GM23338 (cell line): Measurements from ENCODE around the gene CTTN. TPM values are rescaled to one million over a fixed set of nuclear protein-coding genes. Genes with fewer than 3 reads are reported as not detected.

Experiments used
- ATAC-seq: fragments of 200-7000 bp; cut with Tn5 transposase; 3 replicates; pipeline ENCODE4 v1.9.1; 2020
- DNase-seq: peaks from one replicate; pipeline ENCODE4 v3.0.0-alpha.2; 2015; ENCODE audit warnings: low spot score
- H2AFZ ChIP-seq: fragments of 200-600 bp; sonication (generic); 2 replicates; pipeline ENCODE4 v1.8.0; 2016; ENCODE audit warnings: antibody characterized with exemption, mild to moderate bottlenecking, moderate library complexity
- H3F3A ChIP-seq: fragments of 200-600 bp; sonication (generic); replicated peaks from 2 replicates; pipeline ENCODE4 v1.8.0; 2017; ENCODE audit warnings: antibody characterized with exemption, mixed run types, low read depth
- H3K27ac ChIP-seq: fragments of 200-600 bp; sonication (generic); 2 replicates; pipeline ENCODE4 v1.6.1; 2016; ENCODE audit warnings: low read depth
- H3K27me3 ChIP-seq: fragments of 200-600 bp; sonication (generic); 2 replicates; pipeline ENCODE4 v1.8.0; 2016; ENCODE audit warnings: mild to moderate bottlenecking, mixed run types, moderate library complexity; ENCODE audit not compliant: insufficient read depth
- H3K36me3 ChIP-seq: fragments of 200-600 bp; sonication (generic); 2 replicates; pipeline ENCODE4 v1.8.0; 2016; ENCODE audit warnings: mild to moderate bottlenecking; ENCODE audit not compliant: insufficient read depth
- H3K4me1 ChIP-seq: fragments of 200-600 bp; sonication (generic); 2 replicates; pipeline ENCODE4 v1.8.0; 2016; ENCODE audit warnings: mild to moderate bottlenecking, moderate library complexity; ENCODE audit not compliant: insufficient read depth
- H3K4me2 ChIP-seq: fragments of 200-600 bp; sonication (generic); 2 replicates; pipeline ENCODE4 v1.7.1; 2017; ENCODE audit warnings: mixed run types
- H3K4me3 ChIP-seq: fragments of 200-600 bp; sonication (generic); 2 replicates; pipeline ENCODE4 v1.6.1; 2016; ENCODE audit warnings: mixed run types
- H3K79me2 ChIP-seq: fragments of 200-600 bp; sonication (generic); replicated peaks from 2 replicates; pipeline ENCODE4 v1.8.0; 2017; ENCODE audit warnings: mild to moderate bottlenecking; ENCODE audit not compliant: insufficient read depth
- H3K9me2 ChIP-seq: fragments of 200-600 bp; sonication (generic); 2 replicates; pipeline ENCODE4 v1.8.0; 2017; ENCODE audit not compliant: insufficient read depth
- H4K20me1 ChIP-seq: fragments of 200-600 bp; sonication (generic); replicated peaks from 2 replicates; pipeline ENCODE4 v1.8.0; 2017; ENCODE audit warnings: mild to moderate bottlenecking; ENCODE audit not compliant: insufficient read depth
- H3K27ac Mint-ChIP-seq: 2 replicates; pipeline ENCODE4 v1.8.0; 2020; ENCODE audit warnings: inconsistent platforms, mild to moderate bottlenecking, moderate library complexity, mixed read lengths
- H3K27me3 Mint-ChIP-seq: 3 replicates; pipeline ENCODE4 v1.8.0; 2022; ENCODE audit warnings: low read depth, mild to moderate bottlenecking, moderate library complexity, mixed read lengths, inconsistent platforms; ENCODE audit not compliant: insufficient read depth, poor library complexity
- H3K36me3 Mint-ChIP-seq: 3 replicates; pipeline ENCODE4 v1.8.0; 2021; ENCODE audit warnings: low read depth, mild to moderate bottlenecking, inconsistent platforms, moderate library complexity, mixed read lengths
- H3K4me1 Mint-ChIP-seq: 3 replicates; pipeline ENCODE4 v1.8.0; 2020; ENCODE audit warnings: mild to moderate bottlenecking, inconsistent platforms, mixed read lengths
- H3K4me3 Mint-ChIP-seq: 3 replicates; pipeline ENCODE4 v1.8.0; 2021; ENCODE audit warnings: moderate library complexity, mild to moderate bottlenecking, inconsistent platforms, mixed read lengths
- H3K9me3 Mint-ChIP-seq: 3 replicates; pipeline ENCODE4 v1.8.0; 2020; ENCODE audit warnings: moderate library complexity, mild to moderate bottlenecking, inconsistent platforms, mixed read lengths
- CREB1 ChIP-seq: fragments of 250-450 bp; sonication (Bioruptor Pico); IDR thresholded peaks from 2 replicates; pipeline ENCODE4 v1.5.0; 2020; ENCODE audit warnings: low read depth, mild to moderate bottlenecking, moderate library complexity
- EZH2 ChIP-seq: fragments of 200-600 bp; sonication (generic); IDR thresholded peaks from one replicate; pipeline ENCODE4 v1.8.0; 2017; ENCODE audit warnings: antibody characterized with exemption, mild to moderate bottlenecking, low read depth; ENCODE audit not compliant: unreplicated experiment
- EZH2phosphoT487 ChIP-seq: fragments of 200-600 bp; sonication (generic); IDR thresholded peaks from one replicate; pipeline ENCODE4 v1.8.1; 2018; ENCODE audit warnings: antibody characterized with exemption; ENCODE audit not compliant: unreplicated experiment
- JUNB ChIP-seq: IDR thresholded peaks from one replicate; pipeline ENCODE4 v1.6.1; 2016; ENCODE audit warnings: antibody characterized with exemption; ENCODE audit not compliant: unreplicated experiment
- NANOG ChIP-seq: IDR thresholded peaks from 2 replicates; pipeline ENCODE4 v1.6.1; 2016; ENCODE audit warnings: antibody characterized with exemption, borderline replicate concordance
- POLR2AphosphoS5 ChIP-seq: IDR thresholded peaks from 2 replicates; pipeline ENCODE4 v1.6.1; 2016; ENCODE audit warnings: antibody characterized with exemption, low read depth
- STAT1 ChIP-seq: IDR thresholded peaks from one replicate; pipeline ENCODE4 v1.6.1; 2016; ENCODE audit warnings: antibody characterized with exemption; ENCODE audit not compliant: unreplicated experiment
- ZNF114 ChIP-seq: fragments of 250-450 bp; sonication (Bioruptor Pico); IDR thresholded peaks from 2 replicates; pipeline ENCODE4 v1.5.0; 2020; ENCODE audit warnings: mild to moderate bottlenecking, moderate library complexity
- ZNF331 ChIP-seq: fragments of 250-450 bp; sonication (Bioruptor Pico); IDR thresholded peaks from 2 replicates; pipeline ENCODE4 v1.5.0; 2020; ENCODE audit warnings: low read depth, mild to moderate bottlenecking, moderate library complexity
- polyA plus RNA-seq: library from polyadenylated mRNA; unstranded; fragments of >200 nt; fragmentation: Nextera tagmentation; extraction: Ambion mirVana; gene quantifications from 2 replicates; pipeline ENCODE4 v1.2.1, GENCODE V29; 2016
- total RNA-seq: library from RNA; depleted of rRNA; stranded (reverse); fragments of >200 nt; shearing (Covaris generic); gene quantifications from 2 replicates; pipeline ENCODE4 v1.2.3, GENCODE V29; 2014
- TF ChIP-seq, protein P1 (sequence below): fragments of 250-450 bp; sonication (Bioruptor Pico); IDR thresholded peaks from 2 replicates; pipeline ENCODE4 v1.5.0; 2020; ENCODE audit warnings: mild to moderate bottlenecking, moderate library complexity
- TF ChIP-seq, protein P2 (sequence below), 2 experiments: fragments of 200-600 bp in 1 of 2; sonication (generic) in 1 of 2; conservative IDR thresholded peaks; 2 replicates each; pipeline versions ENCODE4 v1.5.1 to v1.6.1; 2016 to 2017; ENCODE audit warnings: antibody characterized with exemption in 2 of 2, low read depth in 2 of 2, mild to moderate bottlenecking in 2 of 2, moderate library complexity in 1 of 2
- TF ChIP-seq, protein P3 (sequence below): IDR thresholded peaks from 2 replicates; pipeline ENCODE4 v1.6.1; 2016; ENCODE audit warnings: antibody characterized with exemption

CTTN gene
- total and polyA plus RNA-seq, 2 experiments from 2014 or later, result 163 to 343 TPM

DNA sequence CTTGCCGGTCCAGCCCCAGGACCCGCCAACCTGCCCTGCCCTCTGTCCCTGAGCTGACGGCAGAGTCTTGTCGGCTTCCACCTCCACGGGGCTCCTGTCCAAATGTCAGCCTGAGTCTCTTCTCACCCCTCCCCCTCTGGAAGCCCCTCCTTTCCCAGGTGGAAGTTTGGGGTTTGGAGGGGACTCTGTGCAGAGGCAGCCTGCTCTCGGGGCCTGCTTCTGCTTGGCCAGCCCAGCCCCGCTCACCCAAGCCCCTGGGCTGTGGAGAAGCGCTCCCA lies 31.0 kb downstream of the CTTN start:
- H3K27me3 ChIP-seq, result no peaks in the 10 kb centered on the region
- H3K27ac ChIP-seq, result no peak overlapping the region
- H4K20me1 ChIP-seq, result peaks cover 18% of the 10 kb centered on the region
- H2AFZ ChIP-seq, result no peak overlapping the region
- no peaks in the 10 kb centered on the region for H3K9me2 ChIP-seq
- no peak overlapping the region for H3K4me3 ChIP-seq
- peaks cover 12% of the 10 kb centered on the region for H3K36me3 ChIP-seq
- Mint-ChIP-seq H3K27ac (no peak overlapping the region), H3K4me3 (no peak overlapping the region), H3K4me1 (peaks cover 13% of the 10 kb centered on the region), H3K9me3 (peaks cover 2% of the 10 kb centered on the region; the same call in 1 of the 3 replicates), H3K36me3 (peaks cover 79% of the 10 kb centered on the region), H3K27me3 (peaks cover 8% of the 10 kb centered on the region)
- no peaks in the 10 kb centered on the region for H3F3A ChIP-seq
- ATAC-seq (no peak), DNase-seq (no peak)
- TF ChIP-seq EZH2 (no peak), STAT1 (no peak), POLR2AphosphoS5 (no peak), CREB1 (CRISPR knock-in tag) (no peak)
- TF ChIP-seq, protein P1, sequence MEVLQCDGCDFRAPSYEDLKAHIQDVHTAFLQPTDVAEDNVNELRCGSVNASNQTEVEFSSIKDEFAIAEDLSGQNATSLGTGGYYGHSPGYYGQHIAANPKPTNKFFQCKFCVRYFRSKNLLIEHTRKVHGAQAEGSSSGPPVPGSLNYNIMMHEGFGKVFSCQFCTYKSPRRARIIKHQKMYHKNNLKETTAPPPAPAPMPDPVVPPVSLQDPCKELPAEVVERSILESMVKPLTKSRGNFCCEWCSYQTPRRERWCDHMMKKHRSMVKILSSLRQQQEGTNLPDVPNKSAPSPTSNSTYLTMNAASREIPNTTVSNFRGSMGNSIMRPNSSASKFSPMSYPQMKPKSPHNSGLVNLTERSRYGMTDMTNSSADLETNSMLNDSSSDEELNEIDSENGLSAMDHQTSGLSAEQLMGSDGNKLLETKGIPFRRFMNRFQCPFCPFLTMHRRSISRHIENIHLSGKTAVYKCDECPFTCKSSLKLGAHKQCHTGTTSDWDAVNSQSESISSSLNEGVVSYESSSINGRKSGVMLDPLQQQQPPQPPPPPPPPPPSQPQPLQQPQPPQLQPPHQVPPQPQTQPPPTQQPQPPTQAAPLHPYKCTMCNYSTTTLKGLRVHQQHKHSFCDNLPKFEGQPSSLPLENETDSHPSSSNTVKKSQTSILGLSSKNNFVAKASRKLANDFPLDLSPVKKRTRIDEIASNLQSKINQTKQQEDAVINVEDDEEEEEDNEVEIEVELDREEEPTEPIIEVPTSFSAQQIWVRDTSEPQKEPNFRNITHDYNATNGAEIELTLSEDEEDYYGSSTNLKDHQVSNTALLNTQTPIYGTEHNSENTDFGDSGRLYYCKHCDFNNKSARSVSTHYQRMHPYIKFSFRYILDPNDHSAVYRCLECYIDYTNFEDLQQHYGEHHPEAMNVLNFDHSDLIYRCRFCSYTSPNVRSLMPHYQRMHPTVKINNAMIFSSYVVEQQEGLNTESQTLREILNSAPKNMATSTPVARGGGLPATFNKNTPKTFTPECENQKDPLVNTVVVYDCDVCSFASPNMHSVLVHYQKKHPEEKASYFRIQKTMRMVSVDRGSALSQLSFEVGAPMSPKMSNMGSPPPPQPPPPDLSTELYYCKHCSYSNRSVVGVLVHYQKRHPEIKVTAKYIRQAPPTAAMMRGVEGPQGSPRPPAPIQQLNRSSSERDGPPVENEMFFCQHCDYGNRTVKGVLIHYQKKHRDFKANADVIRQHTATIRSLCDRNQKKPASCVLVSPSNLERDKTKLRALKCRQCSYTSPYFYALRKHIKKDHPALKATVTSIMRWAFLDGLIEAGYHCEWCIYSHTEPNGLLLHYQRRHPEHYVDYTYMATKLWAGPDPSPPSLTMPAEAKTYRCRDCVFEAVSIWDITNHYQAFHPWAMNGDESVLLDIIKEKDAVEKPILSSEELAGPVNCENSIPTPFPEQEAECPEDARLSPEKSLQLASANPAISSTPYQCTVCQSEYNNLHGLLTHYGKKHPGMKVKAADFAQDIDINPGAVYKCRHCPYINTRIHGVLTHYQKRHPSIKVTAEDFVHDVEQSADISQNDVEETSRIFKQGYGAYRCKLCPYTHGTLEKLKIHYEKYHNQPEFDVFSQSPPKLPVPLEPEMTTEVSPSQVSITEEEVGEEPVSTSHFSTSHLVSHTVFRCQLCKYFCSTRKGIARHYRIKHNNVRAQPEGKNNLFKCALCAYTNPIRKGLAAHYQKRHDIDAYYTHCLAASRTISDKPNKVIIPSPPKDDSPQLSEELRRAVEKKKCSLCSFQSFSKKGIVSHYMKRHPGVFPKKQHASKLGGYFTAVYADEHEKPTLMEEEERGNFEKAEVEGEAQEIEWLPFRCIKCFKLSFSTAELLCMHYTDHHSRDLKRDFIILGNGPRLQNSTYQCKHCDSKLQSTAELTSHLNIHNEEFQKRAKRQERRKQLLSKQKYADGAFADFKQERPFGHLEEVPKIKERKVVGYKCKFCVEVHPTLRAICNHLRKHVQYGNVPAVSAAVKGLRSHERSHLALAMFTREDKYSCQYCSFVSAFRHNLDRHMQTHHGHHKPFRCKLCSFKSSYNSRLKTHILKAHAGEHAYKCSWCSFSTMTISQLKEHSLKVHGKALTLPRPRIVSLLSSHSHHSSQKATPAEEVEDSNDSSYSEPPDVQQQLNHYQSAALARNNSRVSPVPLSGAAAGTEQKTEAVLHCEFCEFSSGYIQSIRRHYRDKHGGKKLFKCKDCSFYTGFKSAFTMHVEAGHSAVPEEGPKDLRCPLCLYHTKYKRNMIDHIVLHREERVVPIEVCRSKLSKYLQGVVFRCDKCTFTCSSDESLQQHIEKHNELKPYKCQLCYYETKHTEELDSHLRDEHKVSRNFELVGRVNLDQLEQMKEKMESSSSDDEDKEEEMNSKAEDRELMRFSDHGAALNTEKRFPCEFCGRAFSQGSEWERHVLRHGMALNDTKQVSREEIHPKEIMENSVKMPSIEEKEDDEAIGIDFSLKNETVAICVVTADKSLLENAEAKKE (CRISPR knock-in tag), result no peak
- no peaks in the 10 kb centered on the region for H3K4me1 ChIP-seq
- no peak overlapping the region for H3K4me2 ChIP-seq
- no peaks in the 10 kb centered on the region; the same call in 1 of the 2 replicates for H3K79me2 ChIP-seq

DNA sequence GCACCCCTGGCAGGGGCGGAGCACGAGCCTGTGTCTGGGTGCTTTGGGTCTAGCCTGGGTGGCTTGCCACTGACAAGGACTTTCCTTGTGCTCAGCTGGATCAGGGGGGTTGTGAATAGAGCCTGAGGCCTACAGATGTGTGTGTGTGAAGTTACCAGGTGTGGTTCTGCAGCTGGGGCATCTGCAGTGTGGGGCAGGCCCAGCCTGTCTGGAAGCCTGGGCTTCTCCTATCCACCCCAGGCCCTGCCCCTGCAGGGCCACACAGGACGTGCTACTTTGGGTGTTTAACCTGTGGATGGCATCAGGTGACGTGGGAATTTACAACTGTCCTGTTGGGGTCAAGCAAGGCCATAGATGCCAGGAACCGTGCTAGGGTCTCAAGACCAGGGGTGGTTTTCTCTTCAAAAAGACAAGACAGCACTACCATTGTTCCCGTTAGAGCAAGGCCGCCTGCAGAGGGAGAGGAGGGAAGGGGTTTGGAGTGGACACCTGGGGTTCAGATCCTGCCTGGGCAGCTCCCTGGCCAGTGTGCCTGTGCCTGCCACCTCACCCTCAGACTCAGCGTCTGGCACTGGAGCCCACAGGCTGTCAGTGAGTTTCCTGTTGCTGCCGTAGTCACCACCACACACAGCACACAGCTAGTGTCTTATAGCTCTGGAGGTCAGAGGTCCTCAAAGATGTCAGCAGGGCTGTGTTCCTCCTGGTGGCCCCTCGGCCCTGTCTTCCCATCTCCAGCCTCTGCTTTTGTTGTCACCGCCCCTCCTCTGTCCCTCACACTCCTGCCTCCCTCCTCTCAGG lies 31.6 kb downstream of the CTTN start:
- Mint-ChIP-seq H3K4me3 (no peak overlapping the region), H3K4me1 (peaks cover 8% of the 10 kb centered on the region; the same call in 1 of the 3 replicates), H3K36me3 (peaks cover 78% of the 10 kb centered on the region), H3K27me3 (peaks cover 8% of the 10 kb centered on the region), H3K9me3 (peaks cover 2% of the 10 kb centered on the region; the same call in 1 of the 3 replicates), H3K27ac (peak overlapping the region; percentile 17; the same call in 1 of the 2 replicates)
- Histone ChIP-seq H3K4me2 (no peak overlapping the region), H3K79me2 (no peaks in the 10 kb centered on the region; the same call in 1 of the 2 replicates), H3K4me3 (no peak overlapping the region), H3K9me2 (no peaks in the 10 kb centered on the region), H3K4me1 (no peaks in the 10 kb centered on the region), H2AFZ (no peak overlapping the region), H3K27me3 (no peaks in the 10 kb centered on the region), H3K36me3 (peaks cover 13% of the 10 kb centered on the region), H3K27ac (no peak overlapping the region), H4K20me1 (peaks cover 18% of the 10 kb centered on the region), H3F3A (no peaks in the 10 kb centered on the region)
- ATAC-seq (no peak), DNase-seq (no peak)
- TF ChIP-seq NANOG, result no peak
- TF ChIP-seq JUNB, result no peak
- TF ChIP-seq, protein P2, sequence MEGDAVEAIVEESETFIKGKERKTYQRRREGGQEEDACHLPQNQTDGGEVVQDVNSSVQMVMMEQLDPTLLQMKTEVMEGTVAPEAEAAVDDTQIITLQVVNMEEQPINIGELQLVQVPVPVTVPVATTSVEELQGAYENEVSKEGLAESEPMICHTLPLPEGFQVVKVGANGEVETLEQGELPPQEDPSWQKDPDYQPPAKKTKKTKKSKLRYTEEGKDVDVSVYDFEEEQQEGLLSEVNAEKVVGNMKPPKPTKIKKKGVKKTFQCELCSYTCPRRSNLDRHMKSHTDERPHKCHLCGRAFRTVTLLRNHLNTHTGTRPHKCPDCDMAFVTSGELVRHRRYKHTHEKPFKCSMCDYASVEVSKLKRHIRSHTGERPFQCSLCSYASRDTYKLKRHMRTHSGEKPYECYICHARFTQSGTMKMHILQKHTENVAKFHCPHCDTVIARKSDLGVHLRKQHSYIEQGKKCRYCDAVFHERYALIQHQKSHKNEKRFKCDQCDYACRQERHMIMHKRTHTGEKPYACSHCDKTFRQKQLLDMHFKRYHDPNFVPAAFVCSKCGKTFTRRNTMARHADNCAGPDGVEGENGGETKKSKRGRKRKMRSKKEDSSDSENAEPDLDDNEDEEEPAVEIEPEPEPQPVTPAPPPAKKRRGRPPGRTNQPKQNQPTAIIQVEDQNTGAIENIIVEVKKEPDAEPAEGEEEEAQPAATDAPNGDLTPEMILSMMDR (conservative IDR thresholded peaks at IDR 0.05; ENCODE audit: low read depth in 2 of 2), result no peak
- TF ChIP-seq EZH2phosphoT487, result no peak
- no peak for TF ChIP-seq ZNF331
- TF ChIP-seq, protein P3, sequence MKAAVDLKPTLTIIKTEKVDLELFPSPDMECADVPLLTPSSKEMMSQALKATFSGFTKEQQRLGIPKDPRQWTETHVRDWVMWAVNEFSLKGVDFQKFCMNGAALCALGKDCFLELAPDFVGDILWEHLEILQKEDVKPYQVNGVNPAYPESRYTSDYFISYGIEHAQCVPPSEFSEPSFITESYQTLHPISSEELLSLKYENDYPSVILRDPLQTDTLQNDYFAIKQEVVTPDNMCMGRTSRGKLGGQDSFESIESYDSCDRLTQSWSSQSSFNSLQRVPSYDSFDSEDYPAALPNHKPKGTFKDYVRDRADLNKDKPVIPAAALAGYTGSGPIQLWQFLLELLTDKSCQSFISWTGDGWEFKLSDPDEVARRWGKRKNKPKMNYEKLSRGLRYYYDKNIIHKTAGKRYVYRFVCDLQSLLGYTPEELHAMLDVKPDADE, result no peak
- no peak for TF ChIP-seq EZH2
- TF ChIP-seq ZNF114, result no peak
- no peak for TF ChIP-seq POLR2AphosphoS5
- TF ChIP-seq CREB1 (CRISPR knock-in tag), result no peak
